Measurements from ENCODE around the gene EYA3.

DNA sequence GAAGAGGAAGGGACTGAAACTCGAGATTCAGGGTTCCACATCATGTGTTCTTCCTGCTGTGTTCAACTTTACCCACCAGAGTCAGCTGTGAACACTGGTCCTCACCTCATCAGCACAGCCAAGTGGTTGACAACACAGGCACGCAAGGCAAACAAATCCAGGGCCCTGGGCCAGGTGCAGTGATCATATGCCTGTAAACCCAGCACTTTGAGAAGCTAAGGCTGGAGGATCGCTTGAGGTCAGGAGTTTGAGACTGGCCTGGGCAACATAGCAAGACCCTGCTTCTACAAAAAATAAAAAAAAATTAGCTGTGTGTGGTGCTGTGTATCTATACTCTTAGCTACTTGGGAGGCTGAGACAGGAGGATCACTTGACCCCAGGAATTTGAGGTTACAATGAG lies 137.0 kb downstream of the EYA3 start:
- TF ChIP-seq POLR2A (IDR thresholded peaks at IDR 0.05) (no peak), POLR2AphosphoS5 (IDR thresholded peaks at IDR 0.05) (no peak), CTCF (IDR thresholded peaks at IDR 0.05 in 8 of 11, conservative IDR thresholded peaks at IDR 0.05 in 3 of 11) (no peak)
